GM19467 (cell line): ENCODE data around the gene ZNF248.
"Not testable (repeated sequence)": the region's sequence is repeated elsewhere in the genome, so short reads cannot be mapped to it uniquely, and the experiment has no call there.

Experiments used
- ATAC-seq: cut with Tn5 transposase; IDR thresholded peaks from one replicate; pipeline ENCODE4 v1.9.1; 2021; ENCODE audit warnings: mild to moderate bottlenecking, moderate library complexity; ENCODE audit not compliant: unreplicated experiment

Gene ZNF248

DNA sequence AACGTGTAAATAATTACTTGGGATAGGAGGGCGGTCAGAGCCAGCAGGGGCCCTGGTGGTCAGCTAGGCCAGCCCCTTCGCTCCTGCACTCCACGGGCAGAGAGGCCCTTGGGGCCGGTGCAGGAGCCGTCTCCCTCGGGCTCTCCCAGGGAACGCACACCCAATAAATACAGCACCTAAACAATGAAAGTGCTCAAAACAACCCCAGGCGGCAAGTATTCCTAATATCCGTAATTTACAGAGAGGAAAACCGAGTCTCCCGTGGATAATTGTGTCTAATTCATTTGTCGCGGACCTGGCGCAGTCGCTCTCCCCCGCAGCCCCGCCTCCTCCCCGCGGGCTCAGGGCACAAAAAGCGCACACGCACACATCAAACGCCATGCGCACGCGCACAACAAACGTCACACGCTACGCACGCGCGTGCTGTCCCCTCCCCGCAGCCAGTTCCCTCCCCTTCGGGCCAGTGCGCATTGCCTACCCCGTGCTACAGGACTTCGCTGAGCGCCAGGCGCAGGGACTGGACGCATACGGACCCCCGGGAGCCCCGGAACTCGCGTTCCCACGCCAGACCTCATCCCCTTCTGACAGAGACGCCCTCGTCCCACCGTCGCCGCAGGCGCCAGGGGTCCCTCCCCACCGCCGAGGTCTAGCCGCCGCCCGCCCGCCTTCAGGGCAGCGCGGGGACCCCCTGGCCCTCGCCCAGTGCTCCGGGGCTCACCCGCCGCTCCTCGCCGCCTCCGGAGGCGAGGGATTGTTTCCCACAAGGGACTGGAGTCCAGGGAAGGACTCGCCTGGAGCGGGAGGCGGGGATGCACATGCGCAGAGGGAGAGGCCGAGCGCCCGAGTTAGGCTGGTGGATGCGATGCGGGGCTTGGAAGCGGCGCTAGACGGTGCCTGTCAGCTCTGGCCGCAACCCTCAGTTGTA lies at the start of gene ZNF248:
Gene ZNF248 (minus strand): TSS at position 324 of the 925 bp plus-strand sequence. CDS start 1,300 bp downstream, outside the sequence.
- ATAC-seq: peak; percentile 95

DNA sequence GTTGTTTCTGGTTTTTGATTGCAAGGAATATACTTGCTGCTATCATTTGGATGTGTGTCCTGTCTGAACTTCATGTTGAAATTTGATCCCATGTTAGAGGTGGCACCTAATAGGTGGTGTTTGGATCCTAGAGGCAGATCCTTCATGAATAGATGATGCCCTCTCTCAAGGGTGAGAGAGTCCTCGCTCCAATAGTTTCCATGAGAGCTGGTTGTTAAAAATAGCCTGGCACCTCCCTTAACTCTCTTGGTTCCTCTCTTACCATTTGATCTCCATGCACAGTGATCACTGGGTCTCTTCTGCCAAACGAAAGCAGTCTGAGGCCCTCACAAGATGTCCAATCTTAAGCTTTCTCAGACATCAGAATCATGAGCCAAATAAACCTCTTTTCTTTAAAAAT lies 49.0 kb upstream of the ZNF248 start:
- ATAC-seq: no peak

DNA sequence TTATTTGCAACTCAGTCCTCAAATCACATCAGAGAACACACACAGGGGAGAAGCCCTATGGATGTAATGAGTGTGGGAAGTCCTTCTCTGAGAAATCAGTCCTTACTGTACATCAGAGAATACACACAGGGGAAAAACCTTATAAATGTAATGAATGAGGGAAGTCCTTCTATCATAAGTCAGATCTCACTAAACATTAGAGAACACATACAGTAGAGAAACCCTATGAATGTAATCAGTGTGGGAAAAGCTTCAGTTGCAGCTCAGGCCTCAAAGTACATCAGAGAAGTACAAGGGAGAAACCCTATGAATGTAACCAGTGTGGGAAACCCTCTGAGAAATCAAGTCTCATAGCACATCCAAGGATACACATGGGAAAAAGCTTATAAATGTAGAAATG lies 39.0 kb upstream of the ZNF248 start:
- ATAC-seq: no peak

DNA sequence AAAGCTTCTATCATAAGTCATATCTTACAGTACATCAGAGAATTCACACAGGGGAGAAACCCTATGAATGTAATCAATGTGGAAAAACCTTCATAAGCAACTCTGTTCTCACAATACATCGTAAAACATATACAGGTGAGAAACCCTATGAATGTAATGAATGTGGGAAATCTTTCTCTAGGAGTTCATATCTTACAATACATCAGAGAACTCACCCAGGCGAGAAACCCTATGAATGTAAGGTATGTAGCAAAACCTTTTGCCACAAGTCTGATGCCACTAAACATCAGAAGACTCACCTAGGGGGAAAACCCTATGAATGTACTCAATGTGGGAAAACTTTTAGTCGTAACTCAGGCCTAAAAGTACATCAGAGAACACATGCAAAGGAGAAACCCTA lies 38.3 kb upstream of the ZNF248 start:
- no peak for ATAC-seq

DNA sequence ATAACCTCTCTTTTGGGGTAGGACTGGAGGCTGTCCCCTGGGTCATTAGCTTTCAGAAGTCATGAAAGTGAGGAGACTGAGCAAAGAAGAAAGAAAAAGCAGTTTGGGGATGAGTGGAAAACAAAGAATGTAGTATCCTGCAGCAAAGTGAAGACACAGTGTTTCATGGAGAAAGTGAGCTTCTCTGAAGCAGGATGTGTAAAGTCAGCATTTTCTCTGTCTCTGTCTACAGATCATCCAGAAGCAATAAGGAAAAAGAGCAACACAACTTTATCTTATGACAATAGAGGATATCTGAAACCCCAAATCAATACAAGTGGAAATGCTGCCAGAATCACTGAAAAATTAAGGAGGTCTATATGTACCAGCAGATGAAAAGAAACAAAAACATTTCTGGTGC lies 28.4 kb upstream of the ZNF248 start:
- no peak for ATAC-seq

GRCh38 chr10:37872955-37873354 lies 15.5 kb upstream of the ZNF248 start:
- no peak for ATAC-seq

- ATAC-seq: no peak
Observed at GRCh38 chr10:37872283-37872682, 14.9 kb upstream of the ZNF248 start.

GRCh38 chr10:37871568-37872251 lies 14.3 kb upstream of the ZNF248 start:
- no peak for ATAC-seq

DNA sequence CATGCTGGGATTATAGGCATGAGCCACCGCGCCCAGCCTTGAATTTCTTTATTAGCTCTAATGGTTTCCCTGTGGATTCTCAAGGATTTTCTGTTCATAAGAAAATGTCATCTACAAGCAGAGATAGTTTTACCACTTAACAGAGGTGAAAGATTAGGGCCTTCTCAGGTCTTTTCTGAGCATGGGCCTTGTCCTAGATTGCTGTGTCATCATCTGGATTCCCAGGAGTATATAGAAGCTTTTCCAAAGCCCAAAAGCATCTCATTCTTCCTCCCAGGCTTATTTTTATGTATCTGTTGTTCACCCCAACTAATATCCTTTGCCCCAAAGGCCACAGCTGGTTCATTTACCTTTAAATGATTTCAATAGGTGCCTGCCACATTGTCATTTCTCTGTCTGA lies 13.7 kb upstream of the ZNF248 start:
- ATAC-seq: no peak

DNA sequence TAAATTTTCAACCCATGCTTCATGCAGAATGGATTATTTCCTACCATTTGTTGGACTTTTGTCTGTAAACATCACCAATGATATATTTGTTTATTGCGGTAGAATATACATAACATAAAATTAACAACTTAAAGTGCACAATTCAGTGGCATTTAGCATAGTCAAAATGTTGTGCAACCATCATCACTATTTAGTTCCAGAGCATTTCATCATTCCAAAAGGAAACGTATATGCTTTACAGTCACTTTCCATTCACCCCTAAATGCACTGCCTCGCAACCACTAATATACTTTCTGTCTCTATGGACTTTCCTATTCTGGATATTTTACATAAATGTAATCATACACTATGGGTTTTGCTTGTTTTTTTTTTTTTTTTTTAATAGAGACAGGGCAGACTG lies 11.4 kb upstream of the ZNF248 start:
- ATAC-seq: no peak

DNA sequence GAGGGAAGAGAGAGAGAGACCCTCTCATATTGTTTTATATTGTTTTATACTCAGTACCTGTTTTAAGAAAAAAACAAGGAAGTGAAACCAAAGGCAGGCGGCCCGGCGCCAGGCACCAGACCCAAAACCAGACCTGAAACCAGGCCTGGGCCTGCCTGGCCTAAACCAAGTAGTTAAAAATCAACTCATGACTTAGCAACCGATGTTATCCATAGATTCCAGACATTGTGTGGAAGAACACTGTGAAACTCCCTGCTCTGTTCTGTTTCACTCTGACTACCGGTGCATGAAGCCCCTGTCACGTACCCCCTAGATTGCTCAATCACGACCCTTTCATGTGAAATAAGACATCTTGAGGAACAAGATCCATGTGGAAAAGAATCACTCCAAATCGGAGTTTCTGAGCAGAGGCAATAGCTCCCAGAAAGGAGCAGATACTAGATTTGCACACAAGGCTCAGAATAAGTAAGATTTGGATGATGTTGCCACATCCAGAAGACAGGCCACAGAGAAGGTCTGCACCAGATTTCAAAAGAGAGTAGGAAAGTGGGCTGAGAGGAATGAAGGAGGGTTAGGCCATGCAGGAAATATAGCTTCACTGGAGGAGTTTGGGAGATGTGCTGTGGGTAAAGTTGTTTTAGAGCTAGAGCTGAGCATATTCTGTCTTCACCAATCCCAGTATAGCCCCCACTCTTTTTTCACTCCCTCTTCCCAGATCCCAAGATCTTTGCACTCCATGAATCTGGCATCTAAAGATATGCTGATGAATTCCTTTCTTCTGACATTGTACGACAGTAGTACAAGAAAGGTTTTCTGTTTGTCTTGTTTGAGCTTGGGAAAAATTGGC lies 8.8 kb upstream of the ZNF248 start:
- peak; percentile 45 for ATAC-seq

- ATAC-seq: no peak
Observed at GRCh38 chr10:37865264-37865663, 7.9 kb upstream of the ZNF248 start.

DNA sequence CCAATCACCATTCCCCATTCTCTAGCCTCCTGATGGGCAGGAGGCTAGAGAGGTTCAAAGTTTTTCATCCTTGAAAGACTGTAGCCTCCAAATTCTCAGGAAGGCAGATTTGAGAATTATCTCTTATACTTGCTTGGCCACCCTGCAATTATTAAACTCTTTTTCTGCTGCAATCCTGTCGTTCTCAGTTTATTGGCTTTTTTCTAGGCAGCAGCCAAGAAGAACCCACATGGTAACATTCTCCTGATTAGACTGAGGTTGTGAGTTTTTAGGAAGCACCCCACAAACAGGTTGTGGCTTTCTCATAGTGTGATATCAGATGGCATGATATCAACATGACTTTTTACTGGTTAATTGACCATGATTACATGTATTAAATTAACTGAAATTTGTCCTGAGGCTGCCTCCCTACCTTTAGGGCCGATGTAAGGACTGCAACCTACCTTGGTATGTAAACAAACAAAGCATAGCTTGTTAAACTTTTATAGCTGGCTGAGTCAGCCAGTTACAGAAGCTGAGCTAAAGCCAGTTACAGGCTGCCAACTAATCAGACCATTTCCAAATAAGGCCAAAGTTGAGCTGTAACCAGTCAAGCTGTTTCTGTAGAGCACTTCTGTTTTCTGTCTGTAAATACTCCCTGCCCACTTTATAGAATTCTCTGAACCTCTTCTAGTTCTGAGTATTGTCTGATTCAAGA lies 3.2 kb upstream of the ZNF248 start:
- ATAC-seq: no peak

DNA sequence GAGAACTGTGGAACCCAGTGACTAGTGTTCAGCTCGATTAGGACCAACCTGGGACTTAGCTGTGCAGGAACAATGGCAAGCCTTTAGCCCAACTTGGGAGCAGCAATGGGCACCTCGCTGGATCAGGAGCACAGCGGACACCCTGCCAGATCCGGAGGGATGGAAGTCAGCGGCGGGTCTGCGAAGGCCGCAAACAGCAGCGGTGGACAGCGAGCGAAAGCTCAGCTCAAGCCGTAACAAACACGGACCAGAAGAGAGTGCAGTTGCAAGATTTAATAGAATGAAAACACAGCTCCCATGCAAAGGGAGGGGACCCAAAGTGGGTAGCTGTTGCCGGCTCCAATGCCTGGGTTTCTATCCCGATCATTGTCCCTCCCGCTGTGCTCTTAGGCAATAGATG lies 1.9 kb upstream of the ZNF248 start:
- not testable (repeated sequence) for ATAC-seq

- peak; percentile 13 for ATAC-seq
Observed at GRCh38 chr10:37856881-37857286, 526 bp downstream of the ZNF248 start.

- no peak for ATAC-seq
Observed at GRCh38 chr10:37855636-37856035, 1.8 kb downstream of the ZNF248 start.

GRCh38 chr10:37854626-37855025 lies 2.8 kb downstream of the ZNF248 start:
- ATAC-seq: no peak

DNA sequence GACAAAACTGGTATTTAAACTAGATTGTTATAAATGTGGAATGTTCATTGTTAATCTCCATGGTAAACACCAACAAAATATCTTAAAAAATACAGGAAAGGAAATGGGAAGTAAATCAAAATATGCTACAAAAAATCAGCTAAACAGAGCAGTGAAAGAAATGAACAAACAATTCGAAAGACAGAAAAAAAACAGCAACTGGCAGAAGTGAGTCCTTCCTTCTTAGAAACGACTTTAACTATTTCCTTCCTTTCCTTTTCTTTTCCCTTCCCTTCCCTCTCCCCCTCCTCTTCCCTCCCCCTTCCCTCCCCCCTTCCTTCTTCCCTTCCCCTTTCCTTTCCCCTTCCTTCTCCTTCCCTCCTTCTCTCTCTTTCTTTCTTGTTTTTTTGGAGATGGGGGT lies 12.8 kb downstream of the ZNF248 start:
- ATAC-seq: no peak

- ATAC-seq: no peak
Observed at GRCh38 chr10:37839243-37839642, 18.2 kb downstream of the ZNF248 start.

DNA sequence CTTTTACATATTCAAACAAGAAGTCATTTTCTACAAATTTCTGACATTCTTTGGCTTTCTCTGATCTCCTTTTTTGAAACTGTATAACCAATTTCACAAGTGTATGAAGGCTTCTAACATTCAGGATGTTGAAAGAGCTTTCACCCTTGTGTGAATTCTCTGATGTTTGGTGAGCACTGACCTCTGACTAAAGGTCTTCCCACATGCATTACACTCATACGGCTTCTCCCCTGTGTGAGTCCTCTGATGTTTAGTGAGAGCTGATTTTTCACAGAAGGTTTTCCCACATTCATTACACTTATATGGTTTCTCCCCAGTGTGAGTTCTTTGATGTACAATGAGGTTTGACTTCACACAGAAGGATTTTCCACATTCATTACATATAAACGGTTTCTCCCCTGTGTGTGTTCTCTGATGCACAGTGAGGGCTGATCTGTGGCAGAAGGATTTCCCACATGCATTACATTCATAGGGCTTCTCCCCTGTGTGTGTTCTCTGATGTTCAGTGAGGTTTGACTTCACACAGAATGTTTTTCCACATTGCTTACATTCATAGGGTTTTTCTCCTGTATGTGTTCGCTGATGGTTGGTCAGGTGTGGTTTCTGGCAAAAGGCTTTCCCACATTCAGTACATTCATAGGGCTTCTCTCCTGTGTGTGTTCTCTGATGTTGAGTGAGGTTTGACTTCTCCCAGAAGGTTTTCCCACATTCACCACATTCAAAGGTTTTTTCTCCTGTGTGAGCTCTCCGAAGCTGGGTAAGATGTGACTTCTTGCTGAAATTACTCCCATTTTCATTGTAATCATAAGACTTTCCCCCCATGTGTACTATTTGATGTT lies 25.7 kb downstream of the ZNF248 start:
- ATAC-seq: no peak
